Measurements from ENCODE around the gene PPP1R12B.
"Not testable (repeated sequence)": the region's sequence is repeated elsewhere in the genome, so short reads cannot be mapped to it uniquely, and the experiment has no call there.

DNA sequence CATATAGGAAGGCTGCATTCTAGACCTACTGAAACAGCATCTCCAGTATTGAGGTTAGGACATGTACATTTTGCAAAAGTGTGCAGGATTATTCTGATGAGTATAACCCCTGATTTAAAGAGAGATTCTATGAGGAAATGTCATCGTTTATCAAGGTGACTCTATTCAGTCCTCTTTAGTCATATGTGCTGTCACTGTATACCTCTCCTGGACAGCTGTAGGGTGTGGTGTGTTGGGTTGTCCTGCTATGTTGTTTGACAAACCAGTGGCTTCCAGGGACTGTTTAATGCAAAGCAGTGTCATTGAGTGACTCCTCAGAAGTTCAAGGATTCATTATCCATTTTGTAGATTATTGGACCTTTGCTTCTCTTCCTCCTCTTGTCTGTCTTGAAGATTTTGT lies 209.2 kb downstream of the PPP1R12B start:
- TF ChIP-seq, protein P1, sequence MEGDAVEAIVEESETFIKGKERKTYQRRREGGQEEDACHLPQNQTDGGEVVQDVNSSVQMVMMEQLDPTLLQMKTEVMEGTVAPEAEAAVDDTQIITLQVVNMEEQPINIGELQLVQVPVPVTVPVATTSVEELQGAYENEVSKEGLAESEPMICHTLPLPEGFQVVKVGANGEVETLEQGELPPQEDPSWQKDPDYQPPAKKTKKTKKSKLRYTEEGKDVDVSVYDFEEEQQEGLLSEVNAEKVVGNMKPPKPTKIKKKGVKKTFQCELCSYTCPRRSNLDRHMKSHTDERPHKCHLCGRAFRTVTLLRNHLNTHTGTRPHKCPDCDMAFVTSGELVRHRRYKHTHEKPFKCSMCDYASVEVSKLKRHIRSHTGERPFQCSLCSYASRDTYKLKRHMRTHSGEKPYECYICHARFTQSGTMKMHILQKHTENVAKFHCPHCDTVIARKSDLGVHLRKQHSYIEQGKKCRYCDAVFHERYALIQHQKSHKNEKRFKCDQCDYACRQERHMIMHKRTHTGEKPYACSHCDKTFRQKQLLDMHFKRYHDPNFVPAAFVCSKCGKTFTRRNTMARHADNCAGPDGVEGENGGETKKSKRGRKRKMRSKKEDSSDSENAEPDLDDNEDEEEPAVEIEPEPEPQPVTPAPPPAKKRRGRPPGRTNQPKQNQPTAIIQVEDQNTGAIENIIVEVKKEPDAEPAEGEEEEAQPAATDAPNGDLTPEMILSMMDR (IDR thresholded peaks at IDR 0.05; ENCODE audit: low read depth, low read length, poor library complexity, severe bottlenecking) = not testable (repeated sequence)
- TF ChIP-seq EZH2phosphoT487 (IDR thresholded peaks at IDR 0.05; ENCODE audit: borderline replicate concordance, low read length) = not testable (repeated sequence)
